B cell (primary cell): ENCODE data around the gene BMP5. TPM values are rescaled to one million over a fixed set of nuclear protein-coding genes. Genes with fewer than 3 reads are reported as not detected.

Experiments used
- ATAC-seq: fragments of 200-7000 bp; cut with Tn5 transposase; one replicate; pipeline ENCODE4 v1.10.0; 2021; ENCODE audit warnings: low read depth, mild to moderate bottlenecking, moderate number of reproducible peaks, moderate library complexity
- CTCF ChIA-PET: fragments of 350-600 bp; sonication (Branson Sonifier 250); formaldehyde crosslinking; loops from one replicate; lab custom pipeline; 2021; ENCODE audit warnings: antibody characterized with exemption, inconsistent platforms; lab: Charles Lee
- POLR2A ChIA-PET: fragments of 350-600 bp; sonication (Branson Sonifier 250); formaldehyde crosslinking; loops from one replicate; lab custom pipeline; 2021; ENCODE audit warnings: antibody characterized with exemption; lab: Charles Lee
- DNase-seq: peaks from one replicate; pipeline ENCODE4 v3.0.0; 2013
- H2AFZ ChIP-seq: 2 replicates; pipeline ENCODE4 v1.6.1; 2012; ENCODE audit warnings: mild to moderate bottlenecking, low read depth, low read length; ENCODE audit not compliant: insufficient read depth, poor library complexity, severe bottlenecking
- H3K27ac ChIP-seq, 2 donors: 1 replicate in 1 of 2; 2 replicates in 1 of 2; pipeline ENCODE4 v1.5.1; 2012 to 2013; ENCODE audit warnings: low read length in 2 of 2, mild to moderate bottlenecking in 2 of 2, moderate library complexity in 1 of 2
- H3K27me3 ChIP-seq, 4 experiments: fragments of 200-600 bp in 1 of 4; sonication (generic) in 1 of 4; replicated peaks in 1 of 4; 1 replicate in 2 of 4; 2 replicates in 2 of 4; pipeline versions ENCODE4 v1.6.1 to v1.7.0; 2013 to 2016; ENCODE audit warnings: low read length in 3 of 4, mild to moderate bottlenecking in 2 of 4, mixed read lengths in 1 of 4, moderate library complexity in 1 of 4; ENCODE audit not compliant: insufficient read depth in 4 of 4, control insufficient read depth in 3 of 4; ENCODE audit errors: control extremely low read depth in 1 of 4
- H3K36me3 ChIP-seq, 2 experiments: replicated peaks in 1 of 2; 1 replicate in 1 of 2; 2 replicates in 1 of 2; pipeline versions ENCODE4 v1.6.1 to v1.7.1; 2013; ENCODE audit warnings: low read length in 1 of 2; ENCODE audit not compliant: insufficient read depth in 2 of 2, control insufficient read depth in 1 of 2; ENCODE audit errors: control extremely low read depth in 1 of 2, extremely low read depth in 1 of 2
- H3K4me1 ChIP-seq, 2 donors: fragments of 200-600 bp in 1 of 2; sonication (generic) in 1 of 2; 1 replicate in 1 of 2; 2 replicates in 1 of 2; pipeline versions ENCODE4 v1.5.1 to v1.6.1; 2013 to 2017; ENCODE audit warnings: low read length in 2 of 2; ENCODE audit not compliant: control insufficient read depth in 2 of 2, insufficient read depth in 2 of 2
- H3K4me2 ChIP-seq: replicated peaks from 2 replicates; pipeline ENCODE3; 2012; ENCODE audit warnings: mild to moderate bottlenecking, low read depth, low read length; ENCODE audit not compliant: poor library complexity, severe bottlenecking
- H3K4me3 ChIP-seq, 5 experiments: fragments of 200-600 bp in 1 of 5; sonication (generic) in 1 of 5; 1 replicate in 3 of 5; 2 replicates in 2 of 5; pipeline versions ENCODE4 v1.5.1 to v1.7.0; 2011 to 2016; ENCODE audit warnings: low read length in 4 of 5, mild to moderate bottlenecking in 4 of 5, low read depth in 2 of 5, control low read depth in 1 of 5, moderate library complexity in 1 of 5; ENCODE audit not compliant: insufficient read depth in 1 of 5; ENCODE audit errors: control extremely low read depth in 1 of 5, extremely low read depth in 1 of 5
- H3K79me2 ChIP-seq: fragments of 200-600 bp; sonication (generic); one replicate; pipeline ENCODE4 v1.6.0; 2016; ENCODE audit warnings: low read length; ENCODE audit not compliant: control insufficient read depth, insufficient read depth
- H3K9ac ChIP-seq: fragments of 200-600 bp; sonication (generic); 2 replicates; pipeline ENCODE4 v1.6.1; 2017; ENCODE audit warnings: mild to moderate bottlenecking, low read length, moderate library complexity
- H3K9me3 ChIP-seq, 3 donors: one replicate each; pipeline versions ENCODE4 v1.6.1 to v1.7.1; 2013; ENCODE audit warnings: low read length in 2 of 3; ENCODE audit not compliant: control insufficient read depth in 2 of 3, insufficient read depth in 1 of 3; ENCODE audit errors: control extremely low read depth in 1 of 3
- H4K20me1 ChIP-seq: 2 replicates; pipeline ENCODE4 v1.6.0; 2012; ENCODE audit warnings: mild to moderate bottlenecking, low read length; ENCODE audit not compliant: insufficient read depth, control insufficient read depth, poor library complexity, severe bottlenecking
- H3K27ac Mint-ChIP-seq: one replicate; pipeline ENCODE4 v1.8.0; 2021; ENCODE audit warnings: mixed read lengths
- H3K27me3 Mint-ChIP-seq: one replicate; pipeline ENCODE4 v1.8.0; 2021; ENCODE audit warnings: mixed read lengths
- H3K4me1 Mint-ChIP-seq: one replicate; pipeline ENCODE4 v1.8.0; 2021; ENCODE audit warnings: mixed read lengths
- H3K4me3 Mint-ChIP-seq: one replicate; pipeline ENCODE4 v1.8.0; 2021; ENCODE audit warnings: mixed read lengths
- H3K9me3 Mint-ChIP-seq: one replicate; pipeline ENCODE4 v1.8.0; 2022; ENCODE audit warnings: mixed read lengths; ENCODE audit not compliant: insufficient read depth
- EZH2 ChIP-seq: IDR thresholded peaks from 2 replicates; pipeline ENCODE4 v1.6.1; 2012; ENCODE audit warnings: borderline replicate concordance, low read depth, mild to moderate bottlenecking, moderate library complexity, low read length; ENCODE audit not compliant: insufficient read depth, poor library complexity, severe bottlenecking
- WGBS: methylation state at CpG from one replicate; pipeline ENCODE4 v1.1.5; 2013; ENCODE audit warnings: missing lambda C conversion rate; ENCODE audit not compliant: insufficient coverage; 5-methylcytosine and 5-hydroxymethylcytosine counted together
- intact Hi-C: fragments of 100-400 bp; cut with micrococcal nuclease; formaldehyde crosslinking; loops from one replicate; pipeline ENCODE4 v1.10.0; 2022
- polyA plus RNA-seq: library from polyadenylated mRNA; depleted of rRNA; stranded (reverse); fragments of >200 nt; gene quantifications from 2 replicates; pipeline ENCODE4 v1.2.3, GENCODE V29; 2012
- total RNA-seq, 2 donors: library from RNA; stranded (reverse); fragments of 120-200 nt in 1 of 2; gene quantifications; 1 replicate in 1 of 2; 2 replicates in 1 of 2; pipeline versions ENCODE4 v1.2.3 to v1.2.4, GENCODE V29; 2013 to 2022
- TF ChIP-seq, protein P1 (sequence below): fragments of 200-600 bp; IDR thresholded peaks from one replicate; pipeline ENCODE4 v1.8.0; 2022; ENCODE audit warnings: antibody characterized with exemption, mild to moderate bottlenecking

BMP5 gene
- total and polyA plus RNA-seq, 2 donors (not counting 1 experiment from before 2014, with no cell fraction given): not detected

DNA sequence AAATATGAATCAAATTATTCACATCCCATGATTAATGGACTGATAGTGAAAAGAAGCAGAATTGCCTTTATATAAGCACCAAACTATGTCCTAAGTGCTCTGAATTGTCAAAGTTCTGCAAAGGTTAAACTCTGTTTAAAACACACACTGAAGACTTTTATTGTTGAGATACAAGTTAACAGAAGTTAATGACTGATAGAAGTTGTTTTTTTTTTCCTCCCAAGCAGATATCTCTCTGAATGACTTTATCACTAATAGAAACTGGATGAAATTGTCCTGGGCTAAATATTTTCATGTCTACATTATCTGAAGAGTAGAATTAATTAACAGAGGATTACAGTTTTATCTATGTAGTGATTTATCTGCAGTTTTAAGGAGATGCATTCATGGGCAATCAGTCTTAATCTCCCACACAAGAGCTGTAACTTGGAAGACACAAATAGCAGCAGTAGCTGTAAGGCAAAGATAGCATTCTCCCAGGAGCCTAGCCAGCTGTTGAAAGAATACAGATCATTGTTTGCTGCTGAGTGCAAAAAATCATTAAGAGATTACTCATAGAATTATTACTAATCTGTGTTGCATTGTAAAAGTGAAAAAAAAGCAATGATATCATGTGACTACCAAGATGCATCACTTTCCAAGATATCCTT, 49.9 kb downstream of the BMP5 start:
- Histone ChIP-seq H3K79me2 (no peaks in the 10 kb centered on the region), H3K9ac (no peak overlapping the region), H3K4me3 (no peak overlapping the region), H3K36me3 (no peaks in the 10 kb centered on the region), H3K9me3 (no peaks in the 10 kb centered on the region), H2AFZ (no peak overlapping the region), H4K20me1 (no peaks in the 10 kb centered on the region), H3K4me1 (no peaks in the 10 kb centered on the region), H3K4me2 (no peak overlapping the region), H3K27me3 (no peaks in the 10 kb centered on the region), H3K27ac (no peak overlapping the region)
- DNase-seq: no peak
- ATAC-seq: no peak
- Mint-ChIP-seq H3K4me1 (no peaks in the 10 kb centered on the region), H3K4me3 (no peak overlapping the region), H3K27me3 (no peaks in the 10 kb centered on the region), H3K9me3 (peaks cover 6% of the 10 kb centered on the region), H3K27ac (no peak overlapping the region)
- ChIA-PET CTCF (interaction anchor here (0.7 kb wide), 1 partner anchor 38 kb away, joined by 3 read pairs; no protein-coding TSS in a partner anchor), POLR2A (no interaction called here)
- intact Hi-C loops: no loop called here
- TF ChIP-seq EZH2: no peak
- TF ChIP-seq, protein P1, sequence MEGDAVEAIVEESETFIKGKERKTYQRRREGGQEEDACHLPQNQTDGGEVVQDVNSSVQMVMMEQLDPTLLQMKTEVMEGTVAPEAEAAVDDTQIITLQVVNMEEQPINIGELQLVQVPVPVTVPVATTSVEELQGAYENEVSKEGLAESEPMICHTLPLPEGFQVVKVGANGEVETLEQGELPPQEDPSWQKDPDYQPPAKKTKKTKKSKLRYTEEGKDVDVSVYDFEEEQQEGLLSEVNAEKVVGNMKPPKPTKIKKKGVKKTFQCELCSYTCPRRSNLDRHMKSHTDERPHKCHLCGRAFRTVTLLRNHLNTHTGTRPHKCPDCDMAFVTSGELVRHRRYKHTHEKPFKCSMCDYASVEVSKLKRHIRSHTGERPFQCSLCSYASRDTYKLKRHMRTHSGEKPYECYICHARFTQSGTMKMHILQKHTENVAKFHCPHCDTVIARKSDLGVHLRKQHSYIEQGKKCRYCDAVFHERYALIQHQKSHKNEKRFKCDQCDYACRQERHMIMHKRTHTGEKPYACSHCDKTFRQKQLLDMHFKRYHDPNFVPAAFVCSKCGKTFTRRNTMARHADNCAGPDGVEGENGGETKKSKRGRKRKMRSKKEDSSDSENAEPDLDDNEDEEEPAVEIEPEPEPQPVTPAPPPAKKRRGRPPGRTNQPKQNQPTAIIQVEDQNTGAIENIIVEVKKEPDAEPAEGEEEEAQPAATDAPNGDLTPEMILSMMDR: no peak

DNA sequence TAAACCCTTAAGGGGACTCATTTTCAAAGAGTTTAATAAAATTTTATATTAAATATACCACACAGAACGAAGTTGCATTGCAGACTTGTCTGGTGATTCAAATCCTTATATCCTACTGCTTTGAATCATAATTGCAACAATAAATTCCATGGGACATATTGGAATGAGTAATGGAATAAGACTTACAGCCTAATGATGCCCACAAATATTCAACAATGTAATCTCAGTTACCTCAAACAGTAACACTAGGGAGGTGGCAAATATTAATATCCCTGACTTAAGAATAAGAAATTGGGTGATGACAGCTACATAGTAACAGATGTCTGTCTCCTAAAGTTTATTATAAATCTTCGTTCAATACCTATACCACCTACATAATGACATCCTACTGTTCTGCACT, 52.6 kb downstream of the BMP5 start:
- TF ChIP-seq, protein P1: no peak
- TF ChIP-seq EZH2: no peak
- H3K4me2 ChIP-seq: no peak overlapping the region
- no peak overlapping the region for H3K4me3 ChIP-seq
- Mint-ChIP-seq H3K27me3 (no peaks in the 10 kb centered on the region), H3K27ac (no peak overlapping the region), H3K4me1 (no peaks in the 10 kb centered on the region), H3K4me3 (no peak overlapping the region), H3K9me3 (peaks cover 6% of the 10 kb centered on the region)
- H3K4me1 ChIP-seq: no peaks in the 10 kb centered on the region
- H4K20me1 ChIP-seq: no peaks in the 10 kb centered on the region
- CTCF ChIA-PET: no interaction called here
- DNase-seq (no peak), ATAC-seq (no peak)
- POLR2A ChIA-PET: no interaction called here
- H3K27ac ChIP-seq: no peak overlapping the region
- no peak overlapping the region for H3K9ac ChIP-seq
- no CpG with 5 or more reads among the region's 2 CpGs for WGBS
- H2AFZ ChIP-seq: no peak overlapping the region
- no peaks in the 10 kb centered on the region for H3K27me3 ChIP-seq
- intact Hi-C loops: no loop called here
- H3K9me3 ChIP-seq: no peaks in the 10 kb centered on the region
- H3K36me3 ChIP-seq: no peaks in the 10 kb centered on the region
- H3K79me2 ChIP-seq: no peaks in the 10 kb centered on the region
